HUDEP-2 (cell line): ENCODE measurements around the gene CCDC134.

ENCODE experiments used
- DNase-seq, 76 experiments: peaks; one replicate each; lab custom pipeline; 2025; ENCODE audit not compliant: unreplicated experiment in 76 of 76; lab: John Stamatoyannopoulos, UW

CCDC134 gene

DNA sequence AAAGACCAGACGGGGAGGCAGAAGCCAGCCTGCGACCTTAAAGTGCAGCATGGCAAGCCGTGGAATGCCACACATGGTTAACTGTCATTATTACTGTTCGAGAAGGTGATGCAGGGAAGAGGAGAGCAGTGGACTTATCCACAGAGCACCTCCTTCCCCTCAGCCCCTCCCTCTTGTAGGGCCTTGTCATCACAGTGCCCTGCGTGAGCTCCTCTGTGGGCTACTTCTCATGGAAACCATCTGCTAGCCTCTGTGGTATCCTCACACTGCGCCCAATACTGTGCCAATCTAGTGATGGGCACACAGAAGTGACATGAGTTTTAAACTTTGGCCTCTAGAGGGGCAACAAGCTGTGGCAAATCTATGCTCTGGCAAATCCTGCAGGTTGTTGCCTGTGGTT lies 18.2 kb upstream of the CCDC134 start:
- no peak for DNase-seq

DNA sequence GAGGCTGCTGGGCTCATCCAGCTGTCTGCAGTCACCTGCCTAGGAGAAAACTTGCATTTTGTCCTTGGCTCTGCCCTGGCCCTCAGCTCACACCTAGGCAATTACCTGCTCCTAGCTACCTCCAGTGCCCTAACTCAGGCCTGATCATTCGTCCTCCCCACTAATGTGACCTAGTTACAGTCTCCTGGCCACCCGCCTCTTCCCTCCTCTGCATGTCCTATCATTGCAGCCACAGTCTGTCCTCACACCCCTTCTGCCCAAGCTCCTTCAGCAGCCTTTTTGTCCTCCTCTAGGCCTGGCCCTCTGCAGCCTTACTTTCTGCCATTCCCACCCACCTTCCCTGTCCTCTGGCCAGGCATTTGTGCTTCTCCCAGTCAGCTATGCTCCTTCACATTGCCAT lies 17.7 kb upstream of the CCDC134 start:
- no peak for DNase-seq

DNA sequence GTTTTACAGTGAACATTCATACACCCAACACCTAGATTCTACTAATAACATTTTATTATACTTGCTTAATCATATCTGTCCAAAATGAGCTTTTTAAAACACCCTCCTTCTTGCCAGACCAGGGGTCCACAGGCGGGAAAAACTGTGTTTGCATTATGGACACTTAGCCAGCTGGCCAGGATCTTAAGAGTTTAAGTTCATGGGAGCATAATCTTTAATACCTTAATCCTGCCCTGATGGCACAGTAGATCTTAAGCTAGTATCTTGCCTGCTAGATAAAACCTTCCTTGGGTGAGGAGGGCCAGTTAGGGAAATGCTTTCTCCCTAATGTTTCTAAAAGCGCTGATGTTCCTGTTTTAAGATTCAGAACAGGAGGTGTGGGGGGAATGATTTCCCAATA lies 13.1 kb upstream of the CCDC134 start:
- DNase-seq, result no peak

DNA sequence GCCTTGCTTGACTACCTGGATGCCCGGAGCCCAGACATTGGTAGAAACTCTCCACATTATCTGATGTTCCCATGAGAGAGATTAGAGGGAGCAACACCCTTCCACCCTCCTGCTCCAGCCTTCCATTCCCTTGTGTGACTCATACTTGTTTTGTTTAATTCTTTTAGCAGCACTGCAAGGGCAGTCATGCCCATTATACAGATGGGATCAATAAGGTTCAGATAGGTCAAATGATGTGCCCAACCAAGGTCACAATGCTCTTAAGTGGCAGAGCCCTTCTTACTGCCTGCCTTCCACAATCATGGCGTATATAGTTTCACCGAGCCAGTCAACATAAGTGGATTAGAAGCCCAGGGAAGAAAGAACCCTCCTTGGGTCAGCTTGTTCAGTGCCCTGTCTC lies 6.6 kb upstream of the CCDC134 start:
- DNase-seq, result no peak

DNA sequence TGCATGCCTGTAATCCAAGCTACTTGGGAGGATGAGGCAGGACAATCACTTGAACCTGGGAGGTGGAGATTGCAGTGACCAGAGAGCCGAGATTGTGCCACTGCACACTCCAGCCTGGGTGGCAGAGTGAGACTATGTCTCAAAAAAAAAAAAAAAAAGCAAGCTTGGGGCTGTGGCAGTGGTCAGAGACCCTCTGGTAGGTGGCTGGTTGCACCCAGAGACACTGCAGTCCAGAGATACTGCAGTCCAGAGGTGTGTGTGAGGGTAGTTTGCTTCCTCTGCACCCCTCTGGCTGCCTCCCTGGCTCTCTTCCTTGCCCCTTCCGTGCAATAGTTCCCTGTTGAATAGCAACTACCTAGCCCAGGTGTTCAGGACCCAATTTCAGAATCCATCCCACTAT lies 1.7 kb upstream of the CCDC134 start:
- DNase-seq, result no peak

DNA sequence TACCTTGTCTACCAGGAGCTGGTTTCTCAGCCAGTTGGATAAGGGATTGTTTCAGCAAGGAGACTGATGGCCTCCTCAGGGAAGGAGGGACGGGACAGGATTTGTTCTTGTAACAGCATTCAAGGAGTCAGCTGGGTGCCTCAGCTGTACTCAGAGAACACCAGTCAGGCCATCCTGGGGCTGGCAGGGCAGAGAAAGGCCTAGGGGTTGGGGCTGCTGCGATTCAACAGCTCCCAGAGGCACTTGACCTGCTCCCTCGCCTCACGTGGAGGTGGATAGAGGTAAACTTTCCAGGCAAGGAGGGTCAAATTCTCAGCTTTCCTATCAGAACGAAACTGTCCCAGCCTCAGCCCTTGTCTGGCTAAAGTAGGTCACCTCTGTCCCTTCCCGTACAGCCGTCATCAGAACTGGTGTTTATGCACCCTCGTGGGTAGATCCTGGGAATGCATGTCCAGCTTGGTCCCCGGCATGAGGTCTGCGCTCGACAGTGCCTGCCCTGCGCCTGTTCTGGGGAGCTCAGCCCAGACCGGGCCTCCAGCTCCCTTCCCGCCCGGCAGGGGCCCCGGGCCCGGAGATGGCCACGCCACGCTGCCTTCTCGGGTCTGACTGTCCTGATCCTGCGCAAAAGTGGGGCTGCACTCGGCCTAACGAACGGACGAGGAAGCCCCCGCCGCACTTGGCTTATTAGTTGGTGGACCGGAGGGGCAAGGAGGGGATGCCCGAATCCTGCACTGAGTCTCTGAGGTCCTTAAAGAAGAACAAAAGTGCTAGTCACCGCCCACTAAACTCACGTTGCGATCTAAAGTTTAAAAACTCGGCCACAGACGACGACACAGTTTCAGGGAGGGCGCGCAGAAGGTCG lies 762 bp upstream of the CCDC134 start:
- DNase-seq, result peak in 1 of 76 experiments; percentile 11

DNA sequence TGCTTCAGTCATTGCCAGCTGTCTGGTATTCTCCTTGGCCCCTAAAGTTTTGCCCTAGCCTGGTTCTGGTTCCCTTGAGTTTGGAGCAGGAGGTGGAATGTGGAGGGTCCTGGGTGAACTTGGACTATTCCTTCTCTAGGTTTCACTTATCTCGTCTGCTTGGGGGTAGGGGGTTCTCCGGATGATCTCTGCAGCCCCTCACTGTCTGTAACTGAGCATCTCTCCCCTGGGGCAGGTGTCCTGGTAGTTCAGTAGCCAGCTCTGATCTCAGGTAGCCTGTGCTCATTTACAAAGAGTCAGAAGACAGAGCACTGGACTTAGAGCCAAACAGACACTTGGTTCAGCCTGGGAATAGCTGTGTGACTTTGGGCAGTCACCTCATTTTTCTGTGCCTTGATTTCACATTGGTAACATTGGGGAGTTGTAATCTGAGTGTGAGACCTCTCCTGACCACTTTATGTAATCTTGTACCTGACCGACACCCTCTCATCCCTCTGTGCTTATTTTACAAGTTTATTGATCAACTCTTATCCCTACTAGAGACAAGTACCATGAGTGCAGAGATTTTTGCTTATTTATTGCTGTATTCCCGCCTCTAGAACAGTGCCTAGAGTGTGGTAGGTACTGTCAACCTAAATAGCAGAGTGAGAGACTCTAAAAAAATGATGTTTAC lies 804 bp downstream of the CCDC134 start:
- DNase-seq, result no peak

DNA sequence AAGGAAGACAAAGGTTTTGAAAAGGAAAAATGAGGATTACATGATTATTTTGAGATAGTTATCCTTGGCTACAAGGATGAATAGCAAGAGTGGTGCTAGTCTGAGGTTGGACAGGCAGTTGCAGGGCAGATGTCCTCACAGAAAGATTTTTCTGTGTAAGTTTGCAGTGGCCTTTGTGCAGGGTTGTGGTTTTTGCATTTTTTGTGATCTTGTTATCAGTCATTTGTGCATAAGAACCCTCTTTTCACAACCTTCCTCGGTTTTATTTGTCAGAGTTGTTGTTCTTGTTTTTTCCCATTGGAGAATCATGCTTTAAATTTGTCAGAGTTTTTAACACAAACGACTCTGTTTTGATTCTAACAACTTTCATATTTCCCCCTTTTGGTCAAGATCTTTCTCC lies 1.4 kb downstream of the CCDC134 start:
- no peak for DNase-seq

DNA sequence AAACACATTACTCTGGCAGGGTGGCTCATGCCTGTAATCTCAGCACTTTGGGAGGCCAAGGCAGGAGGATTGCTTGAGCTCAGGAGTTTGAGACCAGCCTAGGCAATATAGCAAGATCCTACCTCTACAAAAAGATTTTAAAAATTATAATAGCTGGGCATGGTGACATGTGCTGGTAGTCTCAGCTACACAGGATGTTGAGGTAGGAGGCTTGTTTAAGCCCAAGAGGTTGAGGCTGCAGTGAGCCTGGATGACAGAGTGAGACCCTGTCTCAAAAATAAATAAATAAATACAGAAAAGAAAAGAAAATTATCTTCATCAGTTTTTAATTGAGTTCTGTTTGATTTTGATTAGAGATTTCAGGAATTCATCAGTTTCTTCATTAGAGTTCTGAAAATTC lies 5.2 kb downstream of the CCDC134 start:
- DNase-seq, result no peak

DNA sequence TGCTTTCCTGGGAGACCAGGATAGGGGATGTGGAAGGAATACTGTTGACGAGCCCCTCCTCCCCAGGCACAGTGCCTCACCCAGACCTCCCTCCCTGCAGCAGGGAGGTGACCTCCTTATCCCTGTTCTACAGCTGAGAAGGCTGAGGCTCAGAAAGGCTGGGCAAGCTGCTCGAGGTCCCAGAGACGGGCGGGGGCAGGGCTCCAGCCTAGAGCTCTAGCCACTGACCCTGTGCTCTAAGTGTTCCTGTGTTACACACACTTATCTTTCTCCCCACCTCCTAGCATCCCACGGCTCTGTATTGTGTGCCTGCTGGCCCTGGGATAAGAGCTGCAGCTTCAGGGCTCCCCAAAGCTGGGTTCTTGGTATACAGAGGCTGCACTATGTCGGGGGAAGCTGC lies 7.9 kb downstream of the CCDC134 start:
- peak in 55 of 76 experiments; percentile 9 to 70 (median 40) for DNase-seq

DNA sequence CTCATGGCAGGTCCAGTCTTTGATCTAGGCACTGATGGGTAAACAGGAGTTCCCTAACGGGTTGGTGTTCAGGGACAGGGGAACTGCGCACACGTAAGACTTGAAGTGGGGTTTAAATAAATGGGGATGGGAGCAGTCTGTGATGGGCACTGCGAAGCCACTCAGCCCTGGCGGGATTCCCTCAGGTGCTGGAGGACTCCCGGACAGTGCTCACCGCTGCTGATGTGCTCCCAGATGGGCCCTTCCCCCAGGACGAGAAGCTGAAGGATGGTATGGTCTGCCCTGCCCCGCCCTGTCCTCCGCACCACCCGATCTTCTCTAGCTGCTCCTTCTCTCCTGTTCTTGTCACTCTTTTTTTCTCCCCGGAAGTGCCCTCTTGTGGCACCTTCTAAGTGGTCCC lies 9.5 kb downstream of the CCDC134 start:
- no peak for DNase-seq

DNA sequence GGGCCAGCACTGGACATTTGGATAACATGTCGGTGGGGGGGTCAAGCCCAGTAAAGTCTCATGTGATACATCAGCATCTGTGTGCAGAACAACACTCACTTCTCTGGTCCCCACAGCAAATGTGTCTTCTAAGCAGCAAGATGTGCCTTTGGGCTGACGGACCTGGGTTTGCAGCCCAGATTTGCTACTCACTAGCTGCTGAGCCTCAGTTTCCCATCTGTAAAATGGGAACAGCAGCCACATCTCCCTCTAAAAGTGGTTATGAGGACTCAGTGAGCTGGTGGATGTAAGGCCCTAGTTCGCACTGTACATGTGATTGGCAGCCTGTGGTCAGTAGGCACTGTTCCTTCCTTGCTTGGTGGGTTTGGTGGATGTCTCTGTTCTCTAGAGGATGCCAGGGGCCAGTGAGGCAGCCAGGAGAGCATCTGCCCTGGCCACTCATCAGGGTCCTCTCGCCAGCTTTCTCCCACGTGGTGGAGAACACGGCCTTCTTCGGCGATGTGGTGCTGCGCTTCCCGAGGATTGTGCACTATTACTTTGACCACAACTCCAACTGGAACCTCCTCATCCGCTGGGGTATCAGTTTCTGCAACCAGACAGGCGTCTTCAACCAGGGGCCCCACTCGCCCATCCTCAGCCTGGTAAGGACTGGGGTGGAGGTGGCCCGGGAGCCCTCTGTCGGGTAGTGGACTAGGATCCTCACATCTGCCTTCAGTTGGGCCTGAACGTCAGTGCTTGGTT lies 12.5 kb downstream of the CCDC134 start:
- no peak for DNase-seq

DNA sequence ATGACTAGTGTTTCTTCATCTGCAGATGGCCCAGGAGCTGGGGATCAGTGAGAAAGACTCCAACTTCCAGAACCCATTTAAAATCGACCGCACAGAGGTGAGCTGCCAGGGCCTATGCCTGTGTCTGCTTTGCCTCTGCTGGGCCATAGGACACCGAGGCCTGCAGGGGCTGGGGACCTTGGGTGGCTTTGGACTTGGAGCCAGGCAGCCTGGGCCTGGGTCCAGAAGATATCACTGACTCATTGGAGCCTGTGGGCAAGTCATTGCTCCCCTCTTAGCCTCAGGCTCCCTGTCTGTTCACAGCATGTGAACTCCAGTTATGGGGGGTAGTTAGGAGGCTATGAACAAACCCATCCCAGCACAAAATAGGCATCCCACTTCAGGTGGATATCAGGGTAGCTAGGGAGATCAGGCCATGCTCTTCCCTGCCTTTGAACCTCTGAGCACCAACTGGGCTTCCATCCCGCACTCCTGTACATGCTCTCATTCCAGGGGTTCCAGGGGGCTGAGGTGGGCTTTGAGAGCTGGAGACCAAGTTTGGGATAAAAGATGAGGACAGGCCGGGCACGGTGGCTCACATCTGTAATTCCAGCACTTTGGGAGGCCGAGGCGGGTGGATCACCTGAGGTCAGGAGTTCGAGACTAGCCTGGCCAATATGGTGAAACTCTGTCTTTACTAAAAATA lies 13.4 kb downstream of the CCDC134 start:
- DNase-seq, result peak in 1 of 76 experiments; percentile 5

DNA sequence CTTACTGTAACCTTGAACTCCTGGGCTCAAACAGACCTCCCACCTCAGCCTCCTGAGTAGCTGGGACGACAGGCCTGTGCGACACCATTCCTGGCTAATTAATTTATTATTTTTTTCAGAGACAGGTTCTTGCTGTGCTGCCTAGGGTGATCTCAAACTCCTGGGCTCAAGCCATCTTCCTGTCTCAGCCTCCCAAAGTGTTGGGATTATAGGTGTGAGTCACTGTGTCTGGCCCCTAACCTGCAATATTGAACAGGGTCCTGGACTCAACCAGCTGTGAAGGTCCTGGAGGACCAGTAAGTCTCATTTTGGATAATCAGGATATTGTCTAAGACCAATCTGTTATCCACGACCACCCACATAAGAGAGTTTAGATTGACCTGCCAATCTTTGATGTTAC lies 15.2 kb downstream of the CCDC134 start:
- DNase-seq, result no peak

DNA sequence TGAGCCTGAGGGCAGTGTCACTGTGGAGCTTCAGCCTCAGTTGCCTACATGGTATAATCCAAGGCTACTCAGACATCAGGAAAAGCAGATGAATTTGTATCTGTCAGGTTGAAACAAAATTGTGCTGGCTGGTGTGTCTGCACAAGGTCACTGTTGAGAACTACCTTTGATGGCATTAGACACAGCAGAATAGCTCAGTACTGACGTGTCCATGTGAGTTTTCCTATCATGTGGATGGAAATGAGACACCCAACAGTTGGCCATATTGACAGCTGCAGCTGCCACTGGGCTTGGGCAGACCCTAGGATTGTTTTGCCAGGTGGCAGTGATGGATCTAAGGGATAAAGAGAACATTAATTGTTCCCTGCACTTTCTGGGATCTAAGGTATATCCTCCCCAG lies 15.8 kb downstream of the CCDC134 start:
- no peak for DNase-seq

DNA sequence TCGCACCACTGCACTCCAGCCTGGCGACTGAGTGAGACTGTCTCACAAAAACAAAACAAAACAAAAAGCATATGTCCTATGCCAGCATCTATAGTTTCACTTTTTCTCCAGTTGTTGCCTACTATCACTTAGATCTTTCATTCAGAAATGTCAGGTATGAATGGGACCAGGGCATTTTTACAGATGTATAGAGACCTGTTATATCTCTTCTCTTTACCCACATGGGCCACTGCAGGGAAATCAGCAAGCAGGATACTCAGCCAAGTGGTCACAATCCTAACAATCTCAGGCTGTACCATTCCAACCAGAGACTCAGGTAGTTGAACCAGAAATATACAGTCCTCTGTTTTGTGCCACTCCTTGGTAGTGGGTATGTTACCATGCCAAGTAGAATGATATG lies 16.4 kb downstream of the CCDC134 start:
- no peak for DNase-seq

DNA sequence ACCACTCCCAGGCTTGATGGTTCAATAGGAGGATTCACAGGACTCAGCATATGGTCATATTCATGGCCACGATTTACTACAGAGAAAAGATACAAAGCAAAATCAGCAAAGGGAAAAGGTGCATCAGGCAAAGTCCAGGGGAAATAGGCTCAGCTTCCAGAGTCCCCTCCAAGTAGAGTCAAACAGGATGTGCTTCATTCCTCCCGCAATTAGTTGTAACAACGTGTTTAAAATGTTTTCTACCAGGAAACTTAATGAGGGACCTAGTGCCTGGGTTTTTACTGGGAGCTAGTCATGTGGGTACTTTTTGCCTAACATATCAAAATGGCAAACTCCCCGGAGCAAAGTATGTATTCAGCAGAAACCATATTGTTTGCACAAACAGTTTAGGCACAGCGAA lies 17.5 kb downstream of the CCDC134 start:
- DNase-seq, result no peak

DNA sequence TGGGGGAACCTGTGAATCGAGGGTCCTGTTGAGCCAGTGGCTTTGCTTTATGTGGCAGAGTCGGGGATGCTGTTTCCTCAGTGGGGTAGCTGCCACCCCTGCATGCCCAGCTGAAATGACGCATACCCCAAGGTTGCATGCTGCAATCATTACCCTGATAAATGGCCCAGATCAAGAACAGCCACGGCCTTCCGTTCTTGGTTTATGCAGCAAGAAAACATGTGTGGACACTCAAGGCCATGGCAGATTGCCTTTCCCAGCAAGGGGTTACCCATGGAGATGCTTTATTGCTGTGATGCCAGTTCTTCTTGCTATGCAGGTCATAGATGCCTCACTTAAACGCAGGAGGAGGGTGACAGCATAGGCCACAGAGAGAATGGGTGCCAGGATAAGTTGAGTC lies 18.1 kb downstream of the CCDC134 start:
- DNase-seq, result no peak

DNA sequence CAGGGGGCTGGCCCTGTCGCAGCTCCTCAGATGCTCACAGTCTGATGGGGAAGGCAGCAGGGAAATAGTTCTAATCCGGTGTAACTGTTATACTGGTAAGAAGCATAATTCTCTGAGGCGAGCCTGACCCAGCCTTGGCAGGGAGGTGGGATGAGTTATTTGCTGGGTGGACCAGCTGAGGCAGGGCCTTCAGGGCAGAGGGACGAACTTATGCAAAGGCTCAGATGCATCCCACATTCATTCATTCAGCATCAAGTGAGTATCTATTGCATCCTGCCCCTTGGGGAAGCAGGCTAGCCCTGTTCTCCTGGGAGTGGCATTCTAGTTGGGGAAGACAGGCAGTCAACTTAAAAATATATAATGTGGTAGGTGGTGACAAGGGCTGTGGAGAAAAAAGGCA lies 18.8 kb downstream of the CCDC134 start:
- no peak for DNase-seq

DNA sequence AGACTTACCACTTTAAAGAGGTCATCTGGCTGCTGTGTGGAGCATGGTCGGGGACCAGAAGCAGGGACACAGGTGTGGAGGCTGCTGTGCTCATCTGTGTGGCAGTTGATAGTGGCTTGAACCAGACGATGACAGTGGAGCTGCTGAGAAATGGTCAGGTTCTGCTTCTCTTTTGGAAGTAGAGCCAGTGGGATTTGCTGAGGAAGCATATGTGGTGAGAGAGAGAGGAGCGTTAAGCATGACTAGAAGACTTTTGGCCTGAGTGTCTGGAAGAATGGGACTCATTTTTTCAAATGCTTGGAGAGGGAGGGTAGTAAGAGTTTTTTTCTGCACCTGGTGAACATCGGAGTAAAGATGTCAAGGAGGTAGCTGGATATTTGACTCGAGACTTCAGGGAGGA lies 20.0 kb downstream of the CCDC134 start:
- DNase-seq, result no peak
